ENCODE results near the gene CCDC126. TPM values are rescaled to one million over a fixed set of nuclear protein-coding genes. Genes with fewer than 3 reads are reported as not detected.
"Not testable (repeated sequence)": the region's sequence is repeated elsewhere in the genome, so short reads cannot be mapped to it uniquely, and the experiment has no call there.

The CCDC126 gene
- total and polyA plus RNA-seq, 2 donors (not counting 1 experiment from before 2014, with no cell fraction given) = 7.1 to 9.7 TPM

DNA sequence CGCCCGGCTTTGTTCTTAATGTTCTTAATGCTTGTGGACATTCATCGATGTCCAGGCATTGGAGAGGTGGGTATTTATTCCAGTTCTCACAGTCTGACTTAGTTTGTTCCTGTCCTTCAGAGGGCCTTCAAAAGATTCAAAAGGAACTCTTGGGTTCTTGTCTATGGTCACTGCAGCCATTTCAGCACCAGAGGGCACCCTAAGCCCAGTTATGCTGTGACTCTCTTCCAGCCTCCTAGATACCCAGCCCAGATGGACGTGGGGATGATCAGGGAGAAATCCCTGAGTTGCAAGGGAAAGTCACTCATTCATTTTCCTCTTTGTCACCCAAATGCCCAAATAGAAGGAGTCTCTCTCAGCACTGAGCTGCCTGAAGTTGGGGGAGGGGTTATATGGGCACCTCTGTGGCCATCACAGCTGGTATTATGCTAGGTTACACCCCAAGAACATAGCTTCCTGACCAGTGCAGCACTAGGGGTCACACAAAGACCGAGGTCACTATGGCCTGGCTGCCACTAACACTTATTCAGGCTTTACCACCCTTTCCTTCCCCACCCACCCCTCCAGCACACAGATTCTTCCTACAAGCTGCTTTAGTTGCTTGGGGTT lies 26.5 kb upstream of the CCDC126 start:
- Histone ChIP-seq H4K20me1 (ENCODE audit: control insufficient read depth, extremely low read depth, insufficient read depth, low read length) (no peaks in the 10 kb centered on the region), H3K9me3 (ENCODE audit: control insufficient read depth, insufficient read depth, low read depth, low read length) (no peaks in the 10 kb centered on the region), H3K4me3 (replicated peaks in 1 of 4; ENCODE audit: control extremely low read depth in 1 of 4, insufficient read depth in 1 of 4, low read depth in 3 of 4, low read length in 4 of 4) (no peak overlapping the region), H2AFZ (ENCODE audit: low read length) (peak overlapping the region; percentile 89), H3K27me3 (ENCODE audit: control insufficient read depth, insufficient read depth, low read length) (no peaks in the 10 kb centered on the region), H3K27ac (ENCODE audit: insufficient read depth, low read length) (no peak overlapping the region), H3K79me2 (ENCODE audit: control insufficient read depth, insufficient read depth, low read length) (no peaks in the 10 kb centered on the region), H3K36me3 (ENCODE audit: control insufficient read depth, insufficient read depth, low read length) (no peaks in the 10 kb centered on the region), H3K4me2 (ENCODE audit: extremely low read depth, insufficient read depth, low read length) (no peak overlapping the region), H3K9ac (ENCODE audit: insufficient read depth, low read length) (no peak overlapping the region), H3K4me1 (ENCODE audit: control insufficient read depth, extremely low read depth, insufficient read depth, low read length) (peaks cover 3% of the 10 kb centered on the region)
- TF ChIP-seq EZH2 (IDR thresholded peaks at IDR 0.05; ENCODE audit: low read length, missing control alignments) = no peak
- TF ChIP-seq, protein P1, sequence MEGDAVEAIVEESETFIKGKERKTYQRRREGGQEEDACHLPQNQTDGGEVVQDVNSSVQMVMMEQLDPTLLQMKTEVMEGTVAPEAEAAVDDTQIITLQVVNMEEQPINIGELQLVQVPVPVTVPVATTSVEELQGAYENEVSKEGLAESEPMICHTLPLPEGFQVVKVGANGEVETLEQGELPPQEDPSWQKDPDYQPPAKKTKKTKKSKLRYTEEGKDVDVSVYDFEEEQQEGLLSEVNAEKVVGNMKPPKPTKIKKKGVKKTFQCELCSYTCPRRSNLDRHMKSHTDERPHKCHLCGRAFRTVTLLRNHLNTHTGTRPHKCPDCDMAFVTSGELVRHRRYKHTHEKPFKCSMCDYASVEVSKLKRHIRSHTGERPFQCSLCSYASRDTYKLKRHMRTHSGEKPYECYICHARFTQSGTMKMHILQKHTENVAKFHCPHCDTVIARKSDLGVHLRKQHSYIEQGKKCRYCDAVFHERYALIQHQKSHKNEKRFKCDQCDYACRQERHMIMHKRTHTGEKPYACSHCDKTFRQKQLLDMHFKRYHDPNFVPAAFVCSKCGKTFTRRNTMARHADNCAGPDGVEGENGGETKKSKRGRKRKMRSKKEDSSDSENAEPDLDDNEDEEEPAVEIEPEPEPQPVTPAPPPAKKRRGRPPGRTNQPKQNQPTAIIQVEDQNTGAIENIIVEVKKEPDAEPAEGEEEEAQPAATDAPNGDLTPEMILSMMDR (conservative IDR thresholded peaks at IDR 0.05 in 1 of 2, IDR thresholded peaks at IDR 0.05 in 1 of 2; ENCODE audit: low read depth in 1 of 2, low read length in 2 of 2) = peak; percentile 93 to 94
- peak; percentile 61 to 82 for DNase-seq (ENCODE audit: low read depth in 2 of 2)

DNA sequence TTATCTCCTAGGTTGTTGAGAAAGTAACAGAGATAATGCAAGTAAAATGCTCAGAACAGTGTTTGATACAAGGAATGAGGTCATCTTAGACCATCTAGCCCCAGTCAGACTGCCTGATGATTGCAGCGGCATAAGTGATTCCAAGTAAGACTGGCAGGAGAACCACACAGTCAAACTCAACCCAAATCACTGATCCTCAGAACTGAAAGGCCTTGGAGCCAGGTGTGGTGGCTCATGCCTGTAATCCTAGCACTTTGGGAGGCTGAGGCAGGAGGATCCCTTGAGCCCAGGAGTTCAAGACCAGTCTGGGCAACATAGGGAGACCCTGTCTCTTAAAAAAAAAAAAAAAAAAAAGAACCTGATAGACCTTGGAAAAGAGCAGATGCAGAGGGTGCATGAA lies 15.2 kb upstream of the CCDC126 start:
- H4K20me1 ChIP-seq (ENCODE audit: control insufficient read depth, extremely low read depth, insufficient read depth, low read length); H3K4me1 ChIP-seq (ENCODE audit: control insufficient read depth, extremely low read depth, insufficient read depth, low read length); DNase-seq (ENCODE audit: low read depth in 2 of 2); H3K4me3 ChIP-seq (replicated peaks in 1 of 4; ENCODE audit: control extremely low read depth in 1 of 4, insufficient read depth in 1 of 4, low read depth in 3 of 4, low read length in 4 of 4); H2AFZ ChIP-seq (ENCODE audit: low read length); H3K9ac ChIP-seq (ENCODE audit: insufficient read depth, low read length); H3K79me2 ChIP-seq (ENCODE audit: control insufficient read depth, insufficient read depth, low read length); H3K27me3 ChIP-seq (ENCODE audit: control insufficient read depth, insufficient read depth, low read length); H3K36me3 ChIP-seq (ENCODE audit: control insufficient read depth, insufficient read depth, low read length); H3K9me3 ChIP-seq (ENCODE audit: control insufficient read depth, insufficient read depth, low read depth, low read length); H3K27ac ChIP-seq (ENCODE audit: insufficient read depth, low read length); H3K4me2 ChIP-seq (ENCODE audit: extremely low read depth, insufficient read depth, low read length): not testable (repeated sequence)

DNA sequence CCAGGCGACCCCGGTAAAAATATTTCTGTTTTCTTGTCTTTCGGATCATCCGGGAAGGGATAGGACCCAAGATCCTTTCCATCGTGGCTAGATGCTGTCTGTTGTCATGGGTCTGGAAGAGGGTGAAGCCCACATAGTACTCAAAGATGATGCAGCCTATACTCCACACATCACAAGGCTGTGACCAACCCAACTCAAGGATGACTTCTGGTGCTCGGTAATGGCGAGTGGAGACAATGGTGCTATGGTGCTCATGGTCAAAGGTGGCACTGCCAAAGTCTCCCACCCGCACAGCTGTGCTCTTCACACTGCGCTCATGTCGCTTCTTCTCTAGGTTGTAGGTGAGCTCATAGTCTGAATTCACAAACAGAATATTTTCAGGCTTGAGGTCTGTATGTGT lies 11.9 kb upstream of the CCDC126 start:
- H3K9me3 ChIP-seq (ENCODE audit: control insufficient read depth, insufficient read depth, low read depth, low read length); H3K4me3 ChIP-seq (replicated peaks in 1 of 4; ENCODE audit: control extremely low read depth in 1 of 4, insufficient read depth in 1 of 4, low read depth in 3 of 4, low read length in 4 of 4); H3K36me3 ChIP-seq (ENCODE audit: control insufficient read depth, insufficient read depth, low read length); H3K9ac ChIP-seq (ENCODE audit: insufficient read depth, low read length); H2AFZ ChIP-seq (ENCODE audit: low read length); DNase-seq (ENCODE audit: low read depth in 2 of 2); H3K4me1 ChIP-seq (ENCODE audit: control insufficient read depth, extremely low read depth, insufficient read depth, low read length); H4K20me1 ChIP-seq (ENCODE audit: control insufficient read depth, extremely low read depth, insufficient read depth, low read length); H3K79me2 ChIP-seq (ENCODE audit: control insufficient read depth, insufficient read depth, low read length); H3K27me3 ChIP-seq (ENCODE audit: control insufficient read depth, insufficient read depth, low read length); H3K27ac ChIP-seq (ENCODE audit: insufficient read depth, low read length); H3K4me2 ChIP-seq (ENCODE audit: extremely low read depth, insufficient read depth, low read length): not testable (repeated sequence)

DNA sequence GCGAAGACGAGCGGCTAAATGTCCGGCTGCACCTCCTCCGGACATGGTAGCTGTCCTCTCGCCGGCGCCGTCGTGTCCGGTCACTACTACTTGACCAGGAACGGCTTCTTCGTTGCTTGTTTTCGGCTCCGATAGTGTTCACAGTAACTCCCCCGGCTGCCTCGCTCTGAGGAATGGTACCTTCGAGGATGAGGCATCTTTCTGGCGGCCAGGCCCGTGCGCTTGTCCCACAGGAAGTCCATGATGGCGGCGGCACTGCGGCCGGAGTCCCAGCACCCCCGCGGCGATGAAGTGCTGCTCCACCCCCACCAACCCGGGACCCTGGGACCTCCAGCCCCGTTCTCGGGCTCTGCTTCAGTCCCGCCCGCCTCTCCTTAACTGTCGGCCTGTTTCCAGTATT lies 11.0 kb upstream of the CCDC126 start:
- Histone ChIP-seq H2AFZ (ENCODE audit: low read length) (no peak overlapping the region), H3K9ac (ENCODE audit: insufficient read depth, low read length) (no peak overlapping the region), H3K27me3 (ENCODE audit: control insufficient read depth, insufficient read depth, low read length) (no peaks in the 10 kb centered on the region), H3K9me3 (ENCODE audit: control insufficient read depth, insufficient read depth, low read depth, low read length) (no peaks in the 10 kb centered on the region), H3K27ac (ENCODE audit: insufficient read depth, low read length) (no peak overlapping the region), H3K79me2 (ENCODE audit: control insufficient read depth, insufficient read depth, low read length) (no peaks in the 10 kb centered on the region), H3K4me1 (ENCODE audit: control insufficient read depth, extremely low read depth, insufficient read depth, low read length) (no peaks in the 10 kb centered on the region), H3K4me3 (replicated peaks in 1 of 4; ENCODE audit: control extremely low read depth in 1 of 4, insufficient read depth in 1 of 4, low read depth in 3 of 4, low read length in 4 of 4) (no peak overlapping the region), H4K20me1 (ENCODE audit: control insufficient read depth, extremely low read depth, insufficient read depth, low read length) (no peaks in the 10 kb centered on the region), H3K36me3 (ENCODE audit: control insufficient read depth, insufficient read depth, low read length) (no peaks in the 10 kb centered on the region), H3K4me2 (ENCODE audit: extremely low read depth, insufficient read depth, low read length) (no peak overlapping the region)
- no peak for DNase-seq (ENCODE audit: low read depth in 2 of 2)
- TF ChIP-seq, protein P1 (conservative IDR thresholded peaks at IDR 0.05 in 1 of 2, IDR thresholded peaks at IDR 0.05 in 1 of 2; ENCODE audit: low read depth in 1 of 2, low read length in 2 of 2) = no peak
- no peak for TF ChIP-seq EZH2 (IDR thresholded peaks at IDR 0.05; ENCODE audit: low read length, missing control alignments)
